Measurements from ENCODE around the gene ITPR3. TPM values are rescaled to one million over a fixed set of nuclear protein-coding genes. Genes with fewer than 3 reads are reported as not detected.

ITPR3 gene
- total RNA-seq, 3 donors from 2014 or later (not counting 1 experiment from before 2014, with no cell fraction given), result 45.5 to 66.7 (median 46.0) TPM

DNA sequence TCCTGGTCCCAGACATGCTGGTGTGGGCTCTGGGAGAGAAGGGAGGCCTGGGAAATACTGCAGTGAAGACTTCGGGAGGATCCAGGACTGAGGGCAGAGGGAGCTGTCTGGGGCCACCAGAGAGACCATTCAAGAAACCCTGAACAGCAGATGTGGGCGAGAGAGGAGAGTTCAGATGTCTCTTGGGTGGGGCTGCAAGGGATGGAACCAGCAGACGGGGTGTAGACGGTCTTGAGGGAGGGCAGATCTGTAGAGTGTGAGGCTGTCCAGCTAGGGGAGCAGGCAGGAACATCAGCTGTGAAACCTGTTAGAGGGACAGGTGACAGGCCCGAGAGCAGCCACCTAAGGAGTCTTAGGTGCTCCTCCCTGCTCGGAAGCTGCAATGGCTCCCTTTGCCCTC is 38.9 kb downstream of the ITPR3 start:
- H3K4me1 Mint-ChIP-seq, result peaks cover 0 to 4% of the 10 kb centered on the region in 2 donors
- 95% methylated on average over 6 of the region's 6 CpGs for WGBS (ENCODE audit: insufficient coverage)
- no peaks in the 10 kb centered on the region for H3K27me3 ChIP-seq (ENCODE audit: control insufficient read depth, insufficient read depth, low read length)
- intact Hi-C loops (cut with micrococcal nuclease), result no loop called here
- no peak overlapping the region for H3K4me3 Mint-ChIP-seq
- H3K36me3 ChIP-seq (ENCODE audit: control insufficient read depth, insufficient read depth, low read length), result peaks cover 42% of the 10 kb centered on the region
- no peaks in the 10 kb centered on the region for H3K9me3 ChIP-seq (ENCODE audit: control insufficient read depth, insufficient read depth, low read length)
- ATAC-seq, result no peak
- no peaks in the 10 kb centered on the region for H3K9me3 Mint-ChIP-seq
- H3K27me3 Mint-ChIP-seq (ENCODE audit: low read depth in 2 of 2), result no peaks in the 10 kb centered on the region
- H3K27ac Mint-ChIP-seq, result peak overlapping the region in 1 of 2 donors; percentile 22
- DNase-seq, result no peak
- H3K4me3 ChIP-seq (ENCODE audit: low read length), result no peak overlapping the region
- TF ChIP-seq, protein P1, sequence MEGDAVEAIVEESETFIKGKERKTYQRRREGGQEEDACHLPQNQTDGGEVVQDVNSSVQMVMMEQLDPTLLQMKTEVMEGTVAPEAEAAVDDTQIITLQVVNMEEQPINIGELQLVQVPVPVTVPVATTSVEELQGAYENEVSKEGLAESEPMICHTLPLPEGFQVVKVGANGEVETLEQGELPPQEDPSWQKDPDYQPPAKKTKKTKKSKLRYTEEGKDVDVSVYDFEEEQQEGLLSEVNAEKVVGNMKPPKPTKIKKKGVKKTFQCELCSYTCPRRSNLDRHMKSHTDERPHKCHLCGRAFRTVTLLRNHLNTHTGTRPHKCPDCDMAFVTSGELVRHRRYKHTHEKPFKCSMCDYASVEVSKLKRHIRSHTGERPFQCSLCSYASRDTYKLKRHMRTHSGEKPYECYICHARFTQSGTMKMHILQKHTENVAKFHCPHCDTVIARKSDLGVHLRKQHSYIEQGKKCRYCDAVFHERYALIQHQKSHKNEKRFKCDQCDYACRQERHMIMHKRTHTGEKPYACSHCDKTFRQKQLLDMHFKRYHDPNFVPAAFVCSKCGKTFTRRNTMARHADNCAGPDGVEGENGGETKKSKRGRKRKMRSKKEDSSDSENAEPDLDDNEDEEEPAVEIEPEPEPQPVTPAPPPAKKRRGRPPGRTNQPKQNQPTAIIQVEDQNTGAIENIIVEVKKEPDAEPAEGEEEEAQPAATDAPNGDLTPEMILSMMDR (IDR thresholded peaks at IDR 0.05), result no peak
- H3K4me1 ChIP-seq (ENCODE audit: control insufficient read depth, insufficient read depth, low read length), result peaks cover 6% of the 10 kb centered on the region
- no peak overlapping the region for H3K27ac ChIP-seq (ENCODE audit: low read length)
- no peaks in the 10 kb centered on the region for H3K36me3 Mint-ChIP-seq

- ATAC-seq (no peak), DNase-seq (no peak)
- H3K27me3 ChIP-seq (ENCODE audit: control insufficient read depth, insufficient read depth, low read length), result no peaks in the 10 kb centered on the region
- peaks cover 0 to 4% of the 10 kb centered on the region in 2 donors for H3K4me1 Mint-ChIP-seq
- H3K36me3 ChIP-seq (ENCODE audit: control insufficient read depth, insufficient read depth, low read length), result peaks cover 45% of the 10 kb centered on the region
- H3K4me1 ChIP-seq (ENCODE audit: control insufficient read depth, insufficient read depth, low read length), result peaks cover 6% of the 10 kb centered on the region
- WGBS (ENCODE audit: insufficient coverage), result 92% methylated on average over 10 of the region's 10 CpGs
- no peaks in the 10 kb centered on the region for H3K36me3 Mint-ChIP-seq
- intact Hi-C loops (cut with micrococcal nuclease), result no loop called here
- no peak overlapping the region for H3K4me3 ChIP-seq (ENCODE audit: low read length)
- no peak overlapping the region for H3K27ac Mint-ChIP-seq
- no peaks in the 10 kb centered on the region for H3K27me3 Mint-ChIP-seq (ENCODE audit: low read depth in 2 of 2)
- no peaks in the 10 kb centered on the region for H3K9me3 Mint-ChIP-seq
- no peaks in the 10 kb centered on the region for H3K9me3 ChIP-seq (ENCODE audit: control insufficient read depth, insufficient read depth, low read length)
- TF ChIP-seq, protein P1 (IDR thresholded peaks at IDR 0.05), result no peak
- no peak overlapping the region for H3K27ac ChIP-seq (ENCODE audit: low read length)
- no peak overlapping the region for H3K4me3 Mint-ChIP-seq
These were observed 40.1 kb downstream of the ITPR3 start for GRCh38 chr6:33661106-33661838.

- DNase-seq, result no peak
- no peak overlapping the region for H3K4me3 Mint-ChIP-seq
- no peak overlapping the region for H3K27ac ChIP-seq (ENCODE audit: low read length)
- intact Hi-C loops (cut with micrococcal nuclease), result no loop called here
- no peaks in the 10 kb centered on the region for H3K27me3 Mint-ChIP-seq (ENCODE audit: low read depth in 2 of 2)
- no peaks in the 10 kb centered on the region for H3K4me1 ChIP-seq (ENCODE audit: control insufficient read depth, insufficient read depth, low read length)
- TF ChIP-seq, protein P1 (IDR thresholded peaks at IDR 0.05), result no peak
- H3K27ac Mint-ChIP-seq, result no peak overlapping the region
- H3K9me3 Mint-ChIP-seq, result no peaks in the 10 kb centered on the region
- no peaks in the 10 kb centered on the region for H3K27me3 ChIP-seq (ENCODE audit: control insufficient read depth, insufficient read depth, low read length)
- H3K9me3 ChIP-seq (ENCODE audit: control insufficient read depth, insufficient read depth, low read length), result no peaks in the 10 kb centered on the region
- peaks cover 51% of the 10 kb centered on the region for H3K36me3 ChIP-seq (ENCODE audit: control insufficient read depth, insufficient read depth, low read length)
- H3K4me3 ChIP-seq (ENCODE audit: low read length), result no peak overlapping the region
- no peaks in the 10 kb centered on the region for H3K36me3 Mint-ChIP-seq
- no peak for ATAC-seq
- H3K4me1 Mint-ChIP-seq, result peaks cover 0 to 4% of the 10 kb centered on the region in 2 donors
- 97% methylated on average over 11 of the region's 11 CpGs for WGBS (ENCODE audit: insufficient coverage)
These were observed 41.2 kb downstream of the ITPR3 start for GRCh38 chr6:33662318-33662717.

DNA sequence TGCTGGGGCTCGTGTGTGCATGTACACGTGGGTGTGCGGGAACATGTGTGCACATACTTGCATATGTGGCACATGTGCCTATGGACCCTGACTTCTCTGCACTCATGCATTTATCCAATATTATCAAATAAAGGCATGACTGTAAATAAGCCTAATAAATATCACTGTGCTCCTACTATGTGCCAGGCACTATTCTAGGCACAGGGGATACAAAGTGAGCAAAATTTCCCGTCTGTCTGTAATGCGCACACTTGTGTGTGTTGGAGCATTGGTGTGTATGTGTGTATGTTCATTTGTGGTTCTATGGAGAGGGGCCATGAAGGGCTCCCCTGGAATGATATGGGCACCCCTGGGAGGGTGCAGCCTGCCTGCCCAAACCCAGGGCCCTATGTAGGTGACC is 41.9 kb downstream of the ITPR3 start:
- Histone ChIP-seq H3K4me3 (ENCODE audit: low read length) (no peak overlapping the region), H3K4me1 (ENCODE audit: control insufficient read depth, insufficient read depth, low read length) (no peaks in the 10 kb centered on the region), H3K27ac (ENCODE audit: low read length) (no peak overlapping the region), H3K27me3 (ENCODE audit: control insufficient read depth, insufficient read depth, low read length) (no peaks in the 10 kb centered on the region), H3K9me3 (ENCODE audit: control insufficient read depth, insufficient read depth, low read length) (no peaks in the 10 kb centered on the region), H3K36me3 (ENCODE audit: control insufficient read depth, insufficient read depth, low read length) (peaks cover 54% of the 10 kb centered on the region)
- WGBS (ENCODE audit: insufficient coverage), result 83% methylated on average over 5 of the region's 5 CpGs
- intact Hi-C loops (cut with micrococcal nuclease), result no loop called here
- Mint-ChIP-seq H3K27ac (peak overlapping the region in 1 of 2 donors; percentile 42), H3K27me3 (ENCODE audit: low read depth in 2 of 2) (no peaks in the 10 kb centered on the region), H3K4me1 (peaks cover 0 to 4% of the 10 kb centered on the region in 2 donors), H3K4me3 (no peak overlapping the region), H3K9me3 (no peaks in the 10 kb centered on the region), H3K36me3 (no peaks in the 10 kb centered on the region)
- TF ChIP-seq, protein P1 (IDR thresholded peaks at IDR 0.05), result no peak
- no peak for DNase-seq
- ATAC-seq, result no peak

All from natural killer cell (primary cell).